GM19468 (cell line): Measurements from ENCODE around the gene MFSD12.
"Not testable (repeated sequence)": the region's sequence is repeated elsewhere in the genome, so short reads cannot be mapped to it uniquely, and the experiment has no call there.

ENCODE experiments used
- ATAC-seq: cut with Tn5 transposase; IDR thresholded peaks from one replicate; pipeline ENCODE4 v1.9.1; 2021; ENCODE audit warnings: mild to moderate bottlenecking, moderate library complexity, moderate number of reproducible peaks; ENCODE audit not compliant: unreplicated experiment; ENCODE audit errors: extremely low read depth

MFSD12 gene

DNA sequence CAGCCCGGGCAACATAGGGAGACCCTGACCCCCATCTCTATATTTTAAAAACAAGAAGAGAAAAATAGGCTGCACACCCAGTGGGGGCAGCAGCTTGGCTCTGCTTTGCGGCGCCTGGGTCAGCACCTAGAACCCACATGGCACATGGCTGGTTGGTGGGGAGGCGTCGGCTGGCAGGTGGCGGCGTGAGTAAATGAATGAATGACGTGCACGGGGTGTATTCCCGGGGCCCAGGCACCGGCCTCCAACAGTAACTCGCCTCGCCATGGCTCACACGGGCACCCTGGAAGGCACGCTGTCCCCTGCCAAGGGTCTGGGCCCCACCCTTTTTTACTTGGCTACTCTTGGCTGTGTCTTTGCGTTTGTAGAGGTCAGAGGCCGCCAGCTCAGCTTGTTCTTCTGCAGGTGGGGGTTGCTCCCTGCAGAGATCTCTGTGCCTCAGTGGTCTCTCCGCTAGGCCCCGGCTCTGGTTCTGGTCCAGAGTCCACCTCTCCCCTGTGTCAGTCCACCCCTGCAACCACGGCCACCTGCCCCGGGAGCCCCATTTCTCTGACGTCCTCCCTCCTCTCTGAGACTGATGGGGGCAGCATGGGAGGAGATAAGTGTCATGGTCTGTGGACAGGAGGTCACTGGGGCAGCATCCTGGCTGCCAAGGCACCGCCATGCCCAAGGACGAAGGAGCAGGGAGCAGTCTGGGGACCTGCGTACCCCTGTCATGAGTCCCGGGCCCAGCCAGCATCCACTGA lies 45.7 kb downstream of the MFSD12 start:
- ATAC-seq: no peak

DNA sequence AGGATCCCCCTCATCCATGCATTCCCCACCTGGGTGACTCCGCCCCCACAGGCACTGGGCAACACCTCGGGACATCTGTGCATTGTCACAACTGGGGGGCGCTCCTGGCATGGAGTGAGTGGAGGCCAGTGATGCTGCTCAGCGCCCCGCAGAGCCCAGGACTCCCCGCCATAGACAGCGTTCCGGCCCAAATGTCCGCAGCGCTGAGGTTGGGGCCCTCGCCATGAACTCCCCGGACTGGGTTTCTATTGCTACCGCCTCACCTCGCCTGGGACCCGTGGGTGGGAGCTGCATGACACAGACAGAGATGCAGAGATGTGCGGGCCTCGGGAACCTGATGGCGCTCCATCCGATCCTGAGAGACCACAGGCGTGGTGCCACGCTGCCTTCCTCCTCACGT lies 46.7 kb downstream of the MFSD12 start:
- ATAC-seq: no peak

DNA sequence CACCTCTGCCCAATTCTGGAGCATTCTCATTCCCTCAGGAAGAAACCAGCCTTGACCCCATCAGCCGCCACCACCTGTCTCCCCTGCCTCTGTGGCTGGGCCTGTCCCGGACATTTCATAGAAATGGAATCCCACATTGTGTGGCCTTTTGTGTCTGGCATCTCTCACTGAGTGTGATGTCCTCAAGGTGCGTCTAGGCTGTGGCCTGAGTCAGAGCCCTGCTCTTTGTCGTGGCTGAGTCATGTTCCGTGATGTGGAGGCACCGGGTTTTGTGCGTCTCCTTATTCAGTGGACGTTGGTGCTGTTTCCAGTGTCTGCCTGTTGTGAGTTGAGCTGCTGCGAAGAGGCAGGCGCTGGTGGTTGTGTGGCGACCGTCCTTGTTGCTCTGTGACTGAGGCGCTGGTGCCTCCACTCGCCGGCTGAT lies 47.8 kb downstream of the MFSD12 start:
- no peak for ATAC-seq

DNA sequence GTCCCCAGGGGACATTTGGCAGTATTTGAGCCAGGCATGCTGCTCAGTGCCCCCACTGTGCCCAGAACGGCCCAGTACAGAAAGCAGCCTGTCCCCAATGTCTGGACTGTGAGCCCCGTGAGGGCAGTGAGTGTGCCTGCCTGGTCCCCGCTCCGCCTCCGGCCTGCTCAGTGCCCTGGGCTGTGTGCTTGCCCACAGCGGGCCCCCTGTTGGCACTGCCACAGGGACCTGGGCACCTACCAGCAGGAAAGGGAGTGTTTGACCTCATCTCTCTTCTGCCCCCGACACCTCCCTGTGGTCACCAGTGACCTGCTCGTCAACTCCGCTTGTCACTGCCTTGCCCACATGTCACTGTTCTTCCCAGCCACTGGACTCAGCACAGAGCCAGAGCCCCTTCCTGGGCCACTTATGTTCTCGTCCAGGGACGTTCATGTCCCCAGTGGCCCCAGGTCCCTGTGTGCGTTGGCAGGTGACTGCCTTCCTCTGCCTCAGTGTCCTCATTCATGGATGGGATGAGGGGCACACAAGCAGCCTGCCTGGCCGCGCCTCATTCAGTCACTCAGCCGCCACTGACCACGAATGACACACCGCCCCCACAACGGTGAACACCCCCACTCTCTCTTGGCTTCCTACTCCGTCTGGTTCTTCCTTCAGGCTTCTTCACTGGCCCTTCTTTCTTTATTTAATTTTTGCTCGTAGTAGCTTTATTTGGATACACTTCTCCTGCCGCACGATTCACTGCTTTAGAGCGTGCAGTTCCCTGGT lies 48.4 kb downstream of the MFSD12 start:
- no peak for ATAC-seq

DNA sequence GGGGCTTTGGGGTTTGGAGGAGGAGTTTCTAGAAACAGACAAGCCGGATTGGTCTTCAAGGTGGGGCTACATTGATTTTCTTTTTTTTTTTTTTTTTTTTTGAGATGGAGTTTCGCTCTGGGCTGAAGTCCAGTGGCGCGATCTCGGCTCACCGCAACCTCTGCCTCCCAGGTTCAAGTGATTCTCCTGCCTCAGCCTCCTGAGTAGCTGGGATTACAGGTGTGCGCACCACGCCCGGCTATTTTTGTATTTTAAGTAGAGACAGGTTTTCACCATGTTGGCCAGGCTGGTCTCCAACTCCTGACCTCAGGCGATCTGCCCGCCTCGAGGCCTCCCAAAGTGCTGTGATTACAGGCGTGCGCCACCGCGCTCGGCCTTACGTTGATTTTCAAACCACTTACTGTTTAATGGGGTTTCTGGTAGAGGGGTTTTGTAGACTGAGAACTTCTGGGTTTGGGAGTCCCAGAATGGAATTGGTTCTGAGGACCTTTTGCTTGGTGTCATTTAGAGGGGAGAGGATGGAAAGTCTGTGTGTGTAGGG lies 49.2 kb downstream of the MFSD12 start:
- ATAC-seq: not testable (repeated sequence)

DNA sequence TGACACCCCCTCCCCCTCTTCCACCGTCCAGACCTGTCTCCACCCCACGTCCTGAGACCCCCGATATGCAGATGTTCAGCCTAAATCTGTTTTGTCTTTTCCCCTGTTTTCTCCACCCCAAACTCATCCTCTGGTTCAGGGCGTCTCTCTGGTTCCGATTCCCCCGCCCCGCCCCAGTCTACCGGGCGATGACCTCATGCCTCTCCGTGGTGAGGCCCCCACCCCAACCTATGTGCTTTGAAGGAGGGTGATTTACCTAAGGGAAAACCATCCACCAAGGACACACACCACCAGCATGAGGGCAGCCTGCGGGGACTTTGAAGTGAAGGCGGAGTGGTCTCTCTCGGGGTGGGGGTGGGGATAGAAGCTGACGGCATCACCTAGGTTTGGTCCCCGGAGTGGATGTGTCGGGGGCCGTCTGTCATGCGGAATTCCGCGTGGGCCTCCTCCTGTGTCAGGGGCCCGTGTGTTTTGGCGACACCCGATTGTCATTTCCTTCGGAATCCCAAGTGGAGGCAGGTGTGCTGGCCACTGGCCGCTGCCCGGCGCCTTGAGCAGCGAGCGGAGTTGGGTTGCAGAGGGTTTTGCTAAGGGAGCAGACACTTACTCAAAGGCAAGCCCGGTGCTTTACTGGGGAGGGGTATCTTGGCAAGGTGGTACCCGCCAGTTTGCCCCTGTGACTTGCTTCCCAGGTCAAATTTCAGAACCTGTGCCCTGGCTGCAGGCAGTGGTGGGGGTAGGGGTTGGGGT lies 49.8 kb downstream of the MFSD12 start:
- no peak for ATAC-seq

DNA sequence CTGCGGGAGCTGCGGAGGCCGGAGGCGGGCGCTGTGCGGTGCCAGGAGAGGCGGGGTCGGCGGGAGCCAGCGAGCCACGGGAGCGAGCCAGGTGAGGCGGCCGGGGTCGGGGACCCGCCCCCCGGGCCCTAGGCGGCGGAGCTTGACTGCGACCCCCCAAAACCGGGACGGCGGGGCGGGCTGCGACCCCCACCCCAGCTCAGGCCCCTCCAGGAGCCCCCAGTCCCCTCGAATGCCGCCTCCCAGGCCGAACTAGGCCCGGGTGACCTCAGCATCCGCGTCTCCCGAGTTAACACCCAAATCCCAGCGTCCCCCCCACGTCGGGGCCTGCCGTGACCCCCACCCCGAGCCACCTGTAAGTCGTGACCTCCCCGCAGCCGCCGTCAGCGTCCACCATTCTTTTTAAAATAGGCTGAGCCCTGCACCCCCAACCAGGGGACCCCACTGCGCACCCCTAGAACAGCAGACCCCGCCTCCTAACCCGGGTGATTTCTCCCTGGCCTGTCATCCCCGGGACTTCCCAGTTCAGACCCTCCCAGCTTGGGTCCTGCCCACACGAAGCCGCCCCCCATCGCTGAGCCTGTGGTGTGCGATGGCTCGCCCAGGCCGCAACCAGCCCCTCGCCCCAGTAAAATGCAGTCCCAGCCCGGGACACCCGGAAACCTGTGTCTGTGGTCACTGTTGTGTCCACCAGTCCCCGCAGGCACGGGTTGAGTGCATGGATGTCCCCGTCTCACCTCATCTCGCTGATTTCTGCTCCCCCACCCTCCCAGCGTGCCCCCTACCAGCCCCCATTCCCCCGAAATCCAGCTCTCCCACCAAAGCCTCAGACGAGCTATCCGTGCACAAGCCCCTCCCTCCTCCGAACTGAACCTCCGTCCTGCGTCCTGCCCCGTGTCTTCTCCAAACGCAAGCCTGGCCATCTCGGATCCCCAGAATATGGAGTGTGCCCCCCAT lies 50.7 kb downstream of the MFSD12 start:
- no peak for ATAC-seq

DNA sequence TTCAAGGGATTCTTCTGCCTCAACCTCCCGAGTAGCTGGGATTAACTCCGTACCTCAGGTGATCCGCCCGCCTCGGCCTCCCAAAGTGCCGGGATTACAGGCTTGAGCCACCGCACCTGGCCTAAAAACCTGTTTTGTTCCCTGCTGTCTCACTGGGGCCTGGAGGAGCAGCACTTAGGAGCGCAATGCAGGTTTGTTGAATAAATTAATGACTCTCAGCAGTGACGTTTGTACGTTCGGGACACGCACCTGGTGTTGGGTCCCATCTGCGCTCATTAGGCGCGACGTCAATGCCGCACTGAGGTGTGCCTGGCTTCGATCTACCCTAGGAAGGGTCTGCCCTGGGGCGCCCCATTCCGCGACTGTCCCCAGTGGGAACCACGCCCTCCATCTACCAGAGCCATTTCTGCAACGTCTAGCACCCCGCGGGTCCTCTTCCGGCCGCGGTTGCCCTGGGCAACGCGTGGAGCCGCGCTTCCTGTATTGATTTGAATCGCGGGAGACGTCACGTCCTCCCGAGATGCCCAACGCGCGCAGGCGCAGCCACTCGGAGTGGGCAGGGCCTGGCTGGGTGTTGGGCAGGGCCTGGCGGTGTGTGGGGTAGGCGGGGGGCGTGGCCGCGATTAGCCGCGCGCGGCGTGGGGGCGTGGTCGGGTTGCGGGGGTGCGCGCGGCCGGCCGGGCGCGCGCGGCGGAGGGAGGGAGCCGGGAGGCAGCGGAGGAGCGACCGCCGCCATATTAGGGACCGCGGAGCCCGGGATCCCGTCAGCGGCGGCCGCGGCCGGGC lies 51.6 kb downstream of the MFSD12 start, which contains the start of gene FZR1:
Gene FZR1, plus strand, starts transcription at position 714 of the 786 bp plus-strand sequence. CDS start 16,679 bp downstream, outside the sequence.
- peak; percentile 74 for ATAC-seq

DNA sequence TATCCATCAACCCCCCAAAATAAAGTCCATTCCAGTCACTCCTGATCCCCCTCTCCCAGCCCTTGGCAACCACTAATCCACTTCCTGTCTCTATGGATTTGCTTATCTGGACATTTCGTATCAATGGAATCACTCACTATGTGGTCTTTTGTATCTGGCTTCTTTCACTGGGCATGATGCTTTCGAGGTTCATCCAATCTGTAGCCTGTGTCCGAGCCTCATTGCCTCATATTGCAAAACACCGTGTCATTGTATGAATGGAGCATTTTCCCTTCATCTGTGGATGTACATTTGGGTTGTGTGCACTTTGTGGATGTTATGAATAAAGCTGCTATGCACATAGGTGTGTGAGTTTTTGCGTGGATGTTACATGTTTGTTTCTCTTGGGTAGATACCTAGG lies 52.7 kb downstream of the MFSD12 start:
- no peak for ATAC-seq

DNA sequence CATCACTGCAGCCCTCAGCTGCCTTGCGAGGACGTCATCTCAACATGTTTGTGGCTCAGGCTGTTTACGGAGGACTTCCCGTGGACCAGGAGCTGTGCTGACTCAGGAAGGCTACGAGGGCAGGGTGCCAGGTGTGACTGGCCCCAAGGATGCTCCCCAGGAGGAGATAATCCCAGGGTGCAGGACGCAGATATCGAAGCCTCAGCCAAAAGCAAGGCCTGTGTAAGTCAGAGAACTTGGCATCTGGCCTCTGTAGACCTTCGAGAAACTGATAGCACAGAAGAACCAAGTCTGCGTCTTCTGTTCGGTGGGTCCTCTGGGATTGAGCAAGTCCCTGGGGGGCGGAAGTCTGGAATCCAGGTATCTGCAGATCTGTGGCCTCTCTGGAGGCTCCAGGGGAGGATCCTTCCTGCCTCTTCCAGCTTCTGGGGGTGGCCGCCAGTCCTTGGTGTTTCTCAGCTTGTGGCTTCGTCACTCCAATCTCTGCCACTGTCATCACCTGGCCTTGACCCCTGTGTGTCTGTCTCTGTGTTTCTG lies 54.3 kb downstream of the MFSD12 start:
- no peak for ATAC-seq

DNA sequence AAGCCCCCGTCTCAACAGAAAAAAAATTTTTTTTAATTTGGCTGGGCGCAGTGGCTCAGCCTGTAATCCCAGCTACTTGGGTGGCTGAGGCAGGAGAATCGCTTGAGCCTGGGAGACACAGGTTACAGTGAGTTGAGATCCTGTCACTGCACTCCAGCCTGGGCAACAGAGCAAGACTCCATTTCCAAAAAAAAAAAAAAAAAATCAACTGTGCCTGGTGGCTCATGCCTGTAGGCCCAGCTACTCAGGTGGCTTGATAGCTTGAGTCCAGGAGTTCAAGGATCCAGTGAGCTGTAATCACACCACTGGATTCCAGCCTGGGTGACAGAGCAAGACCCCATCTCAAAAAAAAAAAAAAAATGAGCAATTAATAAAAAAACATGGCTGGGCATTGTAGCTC lies 55.6 kb downstream of the MFSD12 start:
- ATAC-seq: no peak

DNA sequence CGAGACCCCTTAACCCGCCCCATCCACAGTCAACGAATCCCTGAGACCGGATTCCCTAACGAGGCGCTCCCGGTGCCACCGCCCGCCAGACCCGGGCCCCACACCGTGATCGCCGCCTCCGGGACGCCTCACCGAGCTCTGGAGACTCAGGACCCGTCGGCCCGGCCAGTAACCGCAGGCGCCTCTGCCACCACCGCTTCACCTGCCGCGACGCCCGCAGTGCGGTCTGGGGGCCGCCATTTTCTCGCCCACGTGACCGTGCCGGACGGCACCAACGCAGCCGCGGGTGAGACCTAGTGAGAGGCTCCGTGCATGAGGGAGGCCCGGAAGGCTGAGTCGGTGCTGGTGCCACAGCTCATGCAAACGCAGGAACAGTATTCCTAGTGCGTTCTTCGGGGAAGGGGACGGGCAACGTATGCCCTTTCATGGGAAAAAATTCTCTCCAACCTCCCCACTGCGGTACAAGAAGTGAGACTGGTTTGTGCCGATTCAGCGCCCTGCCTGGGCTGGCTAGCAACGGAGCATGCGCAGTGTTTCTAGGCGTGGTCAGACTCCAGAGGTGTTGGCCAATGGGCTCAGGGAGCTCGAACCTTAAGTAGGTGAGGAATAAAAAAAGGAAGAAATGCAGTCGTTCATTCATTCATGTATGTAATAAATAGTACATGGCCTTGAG lies 56.8 kb downstream of the MFSD12 start, which contains the start of gene DOHH:
Gene DOHH, minus strand, starts transcription at position 246 of the 673 bp plus-strand sequence. CDS start 3,860 bp downstream, outside the sequence.
- ATAC-seq: peak; percentile 43

DNA sequence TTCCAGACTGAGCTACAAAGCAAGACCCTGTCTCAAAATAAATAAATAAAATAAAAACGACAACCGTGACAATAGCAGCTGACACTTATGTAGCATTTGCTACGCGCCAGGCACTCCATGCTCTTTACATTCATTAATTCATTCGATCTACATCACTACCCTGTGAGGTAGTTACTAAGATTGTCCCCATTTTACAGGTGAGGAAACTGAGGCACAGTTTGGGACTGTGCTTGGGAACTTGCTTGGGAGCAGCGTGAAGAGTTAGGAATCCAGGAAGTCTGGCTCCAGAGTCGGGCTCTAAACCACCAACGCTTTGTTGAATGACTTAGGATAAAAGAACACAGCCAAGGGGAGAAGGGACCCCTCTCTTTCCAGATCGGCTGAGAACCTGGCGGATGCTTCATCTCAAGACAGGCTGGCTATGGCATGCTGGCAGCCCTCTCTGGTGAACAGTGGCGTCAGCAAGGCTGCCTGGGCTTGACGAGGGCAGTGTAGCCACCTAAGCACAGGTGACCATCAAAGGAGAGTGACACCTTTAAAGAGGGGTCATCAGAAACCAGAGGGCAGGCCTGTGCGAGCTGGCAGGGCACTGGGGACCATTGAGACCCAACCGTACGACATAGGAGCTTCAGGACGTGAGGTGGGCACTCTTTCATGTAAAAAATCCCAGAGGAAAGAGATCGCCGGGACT lies 57.5 kb downstream of the MFSD12 start:
- ATAC-seq: no peak

DNA sequence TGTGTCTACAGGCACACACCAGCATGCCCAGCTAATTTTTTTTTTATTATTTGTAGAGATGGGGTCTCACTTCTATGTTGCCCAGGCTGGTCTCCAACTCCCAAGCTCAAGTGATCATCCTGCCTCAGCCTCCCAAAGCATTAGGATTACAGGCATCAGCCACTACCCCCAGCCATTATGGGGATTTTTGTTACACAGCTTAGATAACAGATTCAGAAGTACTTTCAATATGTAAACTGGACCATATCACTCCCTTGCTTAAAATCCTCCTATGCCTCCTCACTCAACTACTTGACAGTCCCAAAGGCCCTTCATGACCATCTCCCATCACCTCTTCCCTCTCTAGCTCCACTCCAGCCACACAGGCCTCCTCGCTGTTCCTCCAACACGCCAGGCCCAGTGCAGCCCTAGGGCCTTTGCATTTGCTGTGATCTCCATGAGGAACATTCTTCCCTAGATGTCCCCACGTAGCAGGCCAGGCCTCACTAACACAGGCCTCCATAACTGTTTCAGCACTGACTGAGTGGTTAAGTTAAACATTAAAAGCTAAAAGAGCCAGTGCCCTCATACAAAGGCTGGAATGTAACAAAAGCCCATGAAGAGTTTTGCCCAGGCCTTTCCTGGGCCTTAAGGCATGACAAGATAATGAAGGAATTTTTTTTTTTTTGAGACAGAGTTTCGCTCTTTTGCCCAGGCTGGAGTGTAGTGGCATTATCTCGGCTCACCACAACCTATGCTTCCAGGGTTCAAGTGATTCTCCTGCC lies 59.4 kb downstream of the MFSD12 start:
- ATAC-seq: no peak

DNA sequence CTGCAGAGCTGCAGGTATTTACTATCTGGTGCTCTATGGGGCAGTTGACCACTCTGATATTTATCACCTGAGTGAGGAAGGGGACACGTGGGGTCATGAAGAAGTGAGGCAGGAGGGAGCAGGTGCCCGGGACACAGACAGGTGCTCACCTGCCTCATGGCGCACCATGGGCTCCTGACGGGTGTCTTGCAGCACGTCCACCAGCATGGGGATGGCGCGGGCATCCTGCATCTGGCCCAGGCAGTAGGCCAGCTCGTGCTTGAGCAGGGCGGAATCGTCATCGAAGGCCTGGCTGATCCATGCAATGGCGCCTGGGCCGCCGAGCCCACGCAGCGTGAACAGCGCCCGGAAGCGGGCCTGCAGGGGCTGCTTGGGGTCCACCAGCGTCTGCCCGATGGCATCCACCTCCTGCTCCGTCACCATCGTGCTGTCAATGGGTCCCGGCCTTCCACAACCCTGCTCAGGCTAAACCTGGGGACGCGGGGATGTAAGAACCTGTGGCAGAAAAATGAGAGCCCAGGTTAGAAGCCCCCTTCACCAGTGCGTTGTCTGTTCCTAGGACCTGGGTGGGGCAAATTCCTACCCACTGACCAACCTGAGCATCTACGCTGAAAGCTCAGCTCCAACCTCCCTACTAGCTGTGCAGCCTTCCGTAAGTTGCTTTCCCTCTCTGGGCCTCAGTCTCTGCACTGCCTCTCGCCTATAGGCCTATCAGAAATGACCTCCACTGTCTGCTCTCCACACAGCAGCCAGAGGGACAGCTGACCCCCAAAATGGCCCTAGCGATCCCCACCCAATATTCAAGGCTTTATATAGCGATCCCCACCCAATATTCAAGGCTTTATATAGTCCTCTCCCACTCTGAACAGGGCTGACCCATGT lies 60.8 kb downstream of the MFSD12 start:
- ATAC-seq: no peak
